B cell (primary cell): ENCODE results near the gene OR8J1. TPM values are rescaled to one million over a fixed set of nuclear protein-coding genes. Genes with fewer than 3 reads are reported as not detected.

Source experiments
- ATAC-seq: fragments of 200-7000 bp; cut with Tn5 transposase; one replicate; pipeline ENCODE4 v1.10.0; 2021; ENCODE audit warnings: low read depth, mild to moderate bottlenecking, moderate number of reproducible peaks, moderate library complexity
- CTCF ChIA-PET: fragments of 350-600 bp; sonication (Branson Sonifier 250); formaldehyde crosslinking; loops from one replicate; lab custom pipeline; 2021; ENCODE audit warnings: antibody characterized with exemption, inconsistent platforms; lab: Charles Lee
- POLR2A ChIA-PET: fragments of 350-600 bp; sonication (Branson Sonifier 250); formaldehyde crosslinking; loops from one replicate; lab custom pipeline; 2021; ENCODE audit warnings: antibody characterized with exemption; lab: Charles Lee
- DNase-seq: peaks from one replicate; pipeline ENCODE4 v3.0.0; 2013
- H2AFZ ChIP-seq: 2 replicates; pipeline ENCODE4 v1.6.1; 2012; ENCODE audit warnings: mild to moderate bottlenecking, low read depth, low read length; ENCODE audit not compliant: insufficient read depth, poor library complexity, severe bottlenecking
- H3K27ac ChIP-seq, 2 donors: 1 replicate in 1 of 2; 2 replicates in 1 of 2; pipeline ENCODE4 v1.5.1; 2012 to 2013; ENCODE audit warnings: low read length in 2 of 2, mild to moderate bottlenecking in 2 of 2, moderate library complexity in 1 of 2
- H3K27me3 ChIP-seq, 4 experiments: fragments of 200-600 bp in 1 of 4; sonication (generic) in 1 of 4; replicated peaks in 1 of 4; 1 replicate in 2 of 4; 2 replicates in 2 of 4; pipeline versions ENCODE4 v1.6.1 to v1.7.0; 2013 to 2016; ENCODE audit warnings: low read length in 3 of 4, mild to moderate bottlenecking in 2 of 4, mixed read lengths in 1 of 4, moderate library complexity in 1 of 4; ENCODE audit not compliant: insufficient read depth in 4 of 4, control insufficient read depth in 3 of 4; ENCODE audit errors: control extremely low read depth in 1 of 4
- H3K36me3 ChIP-seq, 2 experiments: replicated peaks in 1 of 2; 1 replicate in 1 of 2; 2 replicates in 1 of 2; pipeline versions ENCODE4 v1.6.1 to v1.7.1; 2013; ENCODE audit warnings: low read length in 1 of 2; ENCODE audit not compliant: insufficient read depth in 2 of 2, control insufficient read depth in 1 of 2; ENCODE audit errors: control extremely low read depth in 1 of 2, extremely low read depth in 1 of 2
- H3K4me1 ChIP-seq, 2 donors: fragments of 200-600 bp in 1 of 2; sonication (generic) in 1 of 2; 1 replicate in 1 of 2; 2 replicates in 1 of 2; pipeline versions ENCODE4 v1.5.1 to v1.6.1; 2013 to 2017; ENCODE audit warnings: low read length in 2 of 2; ENCODE audit not compliant: control insufficient read depth in 2 of 2, insufficient read depth in 2 of 2
- H3K4me2 ChIP-seq: replicated peaks from 2 replicates; pipeline ENCODE3; 2012; ENCODE audit warnings: mild to moderate bottlenecking, low read depth, low read length; ENCODE audit not compliant: poor library complexity, severe bottlenecking
- H3K4me3 ChIP-seq, 5 experiments: fragments of 200-600 bp in 1 of 5; sonication (generic) in 1 of 5; 1 replicate in 3 of 5; 2 replicates in 2 of 5; pipeline versions ENCODE4 v1.5.1 to v1.7.0; 2011 to 2016; ENCODE audit warnings: low read length in 4 of 5, mild to moderate bottlenecking in 4 of 5, low read depth in 2 of 5, control low read depth in 1 of 5, moderate library complexity in 1 of 5; ENCODE audit not compliant: insufficient read depth in 1 of 5; ENCODE audit errors: control extremely low read depth in 1 of 5, extremely low read depth in 1 of 5
- H3K79me2 ChIP-seq: fragments of 200-600 bp; sonication (generic); one replicate; pipeline ENCODE4 v1.6.0; 2016; ENCODE audit warnings: low read length; ENCODE audit not compliant: control insufficient read depth, insufficient read depth
- H3K9ac ChIP-seq: fragments of 200-600 bp; sonication (generic); 2 replicates; pipeline ENCODE4 v1.6.1; 2017; ENCODE audit warnings: mild to moderate bottlenecking, low read length, moderate library complexity
- H3K9me3 ChIP-seq, 3 donors: one replicate each; pipeline versions ENCODE4 v1.6.1 to v1.7.1; 2013; ENCODE audit warnings: low read length in 2 of 3; ENCODE audit not compliant: control insufficient read depth in 2 of 3, insufficient read depth in 1 of 3; ENCODE audit errors: control extremely low read depth in 1 of 3
- H4K20me1 ChIP-seq: 2 replicates; pipeline ENCODE4 v1.6.0; 2012; ENCODE audit warnings: mild to moderate bottlenecking, low read length; ENCODE audit not compliant: insufficient read depth, control insufficient read depth, poor library complexity, severe bottlenecking
- H3K27ac Mint-ChIP-seq: one replicate; pipeline ENCODE4 v1.8.0; 2021; ENCODE audit warnings: mixed read lengths
- H3K27me3 Mint-ChIP-seq: one replicate; pipeline ENCODE4 v1.8.0; 2021; ENCODE audit warnings: mixed read lengths
- H3K4me1 Mint-ChIP-seq: one replicate; pipeline ENCODE4 v1.8.0; 2021; ENCODE audit warnings: mixed read lengths
- H3K4me3 Mint-ChIP-seq: one replicate; pipeline ENCODE4 v1.8.0; 2021; ENCODE audit warnings: mixed read lengths
- H3K9me3 Mint-ChIP-seq: one replicate; pipeline ENCODE4 v1.8.0; 2022; ENCODE audit warnings: mixed read lengths; ENCODE audit not compliant: insufficient read depth
- CTCF ChIP-seq: fragments of 200-600 bp; IDR thresholded peaks from one replicate; pipeline ENCODE4 v1.8.0; 2022; ENCODE audit warnings: antibody characterized with exemption, mild to moderate bottlenecking
- EZH2 ChIP-seq: IDR thresholded peaks from 2 replicates; pipeline ENCODE4 v1.6.1; 2012; ENCODE audit warnings: borderline replicate concordance, low read depth, mild to moderate bottlenecking, moderate library complexity, low read length; ENCODE audit not compliant: insufficient read depth, poor library complexity, severe bottlenecking
- WGBS: methylation state at CpG from one replicate; pipeline ENCODE4 v1.1.5; 2013; ENCODE audit warnings: missing lambda C conversion rate; ENCODE audit not compliant: insufficient coverage; 5-methylcytosine and 5-hydroxymethylcytosine counted together
- intact Hi-C: fragments of 100-400 bp; cut with micrococcal nuclease; formaldehyde crosslinking; loops from one replicate; pipeline ENCODE4 v1.10.0; 2022
- polyA plus RNA-seq: library from polyadenylated mRNA; depleted of rRNA; stranded (reverse); fragments of >200 nt; gene quantifications from 2 replicates; pipeline ENCODE4 v1.2.3, GENCODE V29; 2012
- total RNA-seq, 2 donors: library from RNA; stranded (reverse); fragments of 120-200 nt in 1 of 2; gene quantifications; 1 replicate in 1 of 2; 2 replicates in 1 of 2; pipeline versions ENCODE4 v1.2.3 to v1.2.4, GENCODE V29; 2013 to 2022

Gene OR8J1
- total and polyA plus RNA-seq, 2 donors (not counting 1 experiment from before 2014, with no cell fraction given) = not detected

- Histone ChIP-seq H3K4me1 (no peaks in the 10 kb centered on the region), H3K36me3 (no peaks in the 10 kb centered on the region), H3K27ac (no peak within 1 kb of the TSS), H3K4me2 (no peak within 1 kb of the TSS), H4K20me1 (no peaks in the 10 kb centered on the region), H3K4me3 (no peak within 1 kb of the TSS), H3K9me3 (no peaks in the 10 kb centered on the region), H2AFZ (no peak within 1 kb of the TSS), H3K27me3 (no peaks in the 10 kb centered on the region), H3K9ac (no peak within 1 kb of the TSS), H3K79me2 (no peaks in the 10 kb centered on the region)
- no peak within 1 kb of the TSS for H3K4me3 Mint-ChIP-seq
- intact Hi-C loops = loop anchor here (10.0 kb wide), 1 partner anchor 60 kb away; the partner anchor contains the start of gene OR8U1
- no peak within 1 kb of the TSS for H3K27ac Mint-ChIP-seq
- DNase-seq (no peak), ATAC-seq (no peak)
- H3K27me3 Mint-ChIP-seq = no peaks in the 10 kb centered on the region
- ChIA-PET CTCF (no interaction called here), POLR2A (no interaction called here)
- H3K4me1 Mint-ChIP-seq = no peaks in the 10 kb centered on the region
- TF ChIP-seq CTCF (no peak), EZH2 (no peak)
- peaks cover 6% of the 10 kb centered on the region for H3K9me3 Mint-ChIP-seq
These were observed 39.2 kb upstream of the OR8J1 start, which contains the start of gene OR8K3 for GRCh38 chr11:56314844-56315243. TSS of gene OR8K3 (plus strand) at chr11:56315144. CDS start at chr11:56318307, 3,163 bp downstream.

- H3K4me3 Mint-ChIP-seq = no peak overlapping the region
- DNase-seq (no peak), ATAC-seq (no peak)
- no peaks in the 10 kb centered on the region for H3K36me3 ChIP-seq
- no peak overlapping the region for H3K4me2 ChIP-seq
- no peak overlapping the region for H3K9ac ChIP-seq
- no peaks in the 10 kb centered on the region for H3K79me2 ChIP-seq
- ChIA-PET CTCF (no interaction called here), POLR2A (no interaction called here)
- no peaks in the 10 kb centered on the region for H3K27me3 ChIP-seq
- H2AFZ ChIP-seq = no peak overlapping the region
- TF ChIP-seq EZH2 (no peak), CTCF (no peak)
- H3K27ac Mint-ChIP-seq = no peak overlapping the region
- intact Hi-C loops = no loop called here
- 87% methylated on average over 34 of the region's 34 CpGs for WGBS
- H3K9me3 ChIP-seq = peaks cover 0 to 13% (median 2%) of the 10 kb centered on the region in 3 donors
- H3K9me3 Mint-ChIP-seq = no peaks in the 10 kb centered on the region
- H3K4me1 Mint-ChIP-seq = no peaks in the 10 kb centered on the region
- no peaks in the 10 kb centered on the region for H3K4me1 ChIP-seq
- no peaks in the 10 kb centered on the region for H4K20me1 ChIP-seq
- H3K4me3 ChIP-seq = no peak overlapping the region
- no peak overlapping the region for H3K27ac ChIP-seq
- H3K27me3 Mint-ChIP-seq = no peaks in the 10 kb centered on the region
These were observed 22.1 kb upstream of the OR8J1 start for GRCh38 chr11:56331861-56332491.
